ENCODE measurements around the gene CNOT10. TPM values are rescaled to one million over a fixed set of nuclear protein-coding genes. Genes with fewer than 3 reads are reported as not detected.

The CNOT10 gene
- total RNA-seq, 6 experiments from 2014 or later = 10.6 to 36.3 (median 12.5) TPM

DNA sequence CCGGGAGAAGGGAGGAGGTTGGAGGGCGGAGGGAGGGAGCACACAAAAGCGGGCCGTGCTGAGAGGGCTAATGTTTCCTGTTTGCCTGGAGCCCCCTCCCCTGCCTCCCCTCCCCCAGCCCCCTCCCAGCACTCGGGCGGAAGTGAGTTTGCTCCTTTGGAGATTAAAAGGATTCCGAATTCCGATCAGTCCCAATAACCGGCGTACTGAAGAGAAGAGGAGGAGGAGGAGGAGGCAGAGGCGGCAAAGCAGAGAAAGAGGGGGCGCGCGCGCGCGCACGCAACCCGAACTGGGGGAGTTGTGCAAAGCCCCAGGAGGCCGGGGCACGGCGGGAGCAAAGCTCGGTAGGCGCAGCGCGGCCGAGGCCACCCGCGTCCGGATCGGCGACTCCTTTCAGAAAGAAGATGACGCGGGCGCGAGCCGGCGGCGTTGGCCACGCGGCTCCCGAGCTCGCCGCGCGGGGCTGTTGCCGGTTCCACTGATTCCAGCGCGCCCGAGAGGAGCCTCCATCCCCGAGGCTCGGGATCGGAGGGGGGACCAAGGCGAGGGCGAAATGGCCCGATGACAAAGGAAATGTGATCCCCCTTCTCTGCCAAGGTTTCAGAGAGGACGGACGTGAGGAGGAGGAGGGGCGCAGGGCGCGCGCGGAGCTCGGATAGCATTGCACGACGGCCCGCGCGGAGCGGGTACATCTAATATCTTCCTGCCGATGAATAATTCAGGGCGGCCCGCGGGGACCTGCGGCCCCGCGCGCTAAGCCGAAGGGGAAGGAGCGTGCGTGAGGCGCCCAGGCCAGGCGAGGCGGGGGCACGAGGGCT lies 131.7 kb downstream of the CNOT10 start:
- H3K27me3 ChIP-seq = peaks cover 6 to 48% of the 10 kb centered on the region in 2 donors
- no peak for TF ChIP-seq POLR2A (IDR thresholded peaks at IDR 0.05)
- TF ChIP-seq, protein P1, sequence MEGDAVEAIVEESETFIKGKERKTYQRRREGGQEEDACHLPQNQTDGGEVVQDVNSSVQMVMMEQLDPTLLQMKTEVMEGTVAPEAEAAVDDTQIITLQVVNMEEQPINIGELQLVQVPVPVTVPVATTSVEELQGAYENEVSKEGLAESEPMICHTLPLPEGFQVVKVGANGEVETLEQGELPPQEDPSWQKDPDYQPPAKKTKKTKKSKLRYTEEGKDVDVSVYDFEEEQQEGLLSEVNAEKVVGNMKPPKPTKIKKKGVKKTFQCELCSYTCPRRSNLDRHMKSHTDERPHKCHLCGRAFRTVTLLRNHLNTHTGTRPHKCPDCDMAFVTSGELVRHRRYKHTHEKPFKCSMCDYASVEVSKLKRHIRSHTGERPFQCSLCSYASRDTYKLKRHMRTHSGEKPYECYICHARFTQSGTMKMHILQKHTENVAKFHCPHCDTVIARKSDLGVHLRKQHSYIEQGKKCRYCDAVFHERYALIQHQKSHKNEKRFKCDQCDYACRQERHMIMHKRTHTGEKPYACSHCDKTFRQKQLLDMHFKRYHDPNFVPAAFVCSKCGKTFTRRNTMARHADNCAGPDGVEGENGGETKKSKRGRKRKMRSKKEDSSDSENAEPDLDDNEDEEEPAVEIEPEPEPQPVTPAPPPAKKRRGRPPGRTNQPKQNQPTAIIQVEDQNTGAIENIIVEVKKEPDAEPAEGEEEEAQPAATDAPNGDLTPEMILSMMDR (IDR thresholded peaks at IDR 0.05) = no peak
- intact Hi-C loops (cut with DNase I) = no loop called here
- H3K36me3 ChIP-seq = no peaks in the 10 kb centered on the region
- H3K4me1 ChIP-seq = peaks cover 0 to 17% (median 0%) of the 10 kb centered on the region in 4 donors
- no peak overlapping the region for H3K27ac ChIP-seq
- 0% methylated on average over 26 of the region's 85 CpGs for WGBS (ENCODE audit: insufficient coverage, low coverage, low lambda C conversion rate, missing lambda C conversion rate)
- ATAC-seq = no peak
- H3K9me3 ChIP-seq = no peaks in the 10 kb centered on the region
- H3K4me3 ChIP-seq = peak overlapping the region; percentile 18 to 39 (median 29)
- peak in 1 of 3 donors; percentile 24 for DNase-seq

DNA sequence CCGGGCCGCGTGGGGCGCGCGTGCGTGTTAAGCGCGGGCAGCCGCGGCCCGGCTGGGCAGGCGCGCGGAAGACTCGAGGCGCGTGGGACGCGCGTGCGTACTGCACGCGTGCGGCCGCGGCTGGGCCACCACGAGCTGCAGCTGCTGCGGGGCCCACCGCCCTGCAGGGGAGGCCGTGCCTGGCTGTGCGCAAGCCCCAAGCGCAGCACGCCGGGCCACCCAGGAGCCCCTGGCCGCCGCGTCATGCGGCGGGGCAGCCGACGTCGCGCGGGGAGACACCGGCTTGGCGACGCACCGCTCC lies 132.2 kb downstream of the CNOT10 start:
- WGBS (ENCODE audit: insufficient coverage, low coverage, low lambda C conversion rate, missing lambda C conversion rate) = no CpG with 5 or more reads among the region's 49 CpGs
- DNase-seq (no peak), ATAC-seq (no peak)
- H3K36me3 ChIP-seq = no peaks in the 10 kb centered on the region
- no peaks in the 10 kb centered on the region for H3K9me3 ChIP-seq
- H3K4me3 ChIP-seq = peak overlapping the region in 1 of 3 donors; percentile 39
- H3K27ac ChIP-seq = no peak overlapping the region
- TF ChIP-seq POLR2A (IDR thresholded peaks at IDR 0.05) = no peak
- TF ChIP-seq, protein P1 (IDR thresholded peaks at IDR 0.05) = no peak
- H3K27me3 ChIP-seq = peaks cover 6 to 48% of the 10 kb centered on the region in 2 donors
- H3K4me1 ChIP-seq = peaks cover 0 to 19% (median 0%) of the 10 kb centered on the region in 4 donors
- intact Hi-C loops (cut with DNase I) = no loop called here

DNA sequence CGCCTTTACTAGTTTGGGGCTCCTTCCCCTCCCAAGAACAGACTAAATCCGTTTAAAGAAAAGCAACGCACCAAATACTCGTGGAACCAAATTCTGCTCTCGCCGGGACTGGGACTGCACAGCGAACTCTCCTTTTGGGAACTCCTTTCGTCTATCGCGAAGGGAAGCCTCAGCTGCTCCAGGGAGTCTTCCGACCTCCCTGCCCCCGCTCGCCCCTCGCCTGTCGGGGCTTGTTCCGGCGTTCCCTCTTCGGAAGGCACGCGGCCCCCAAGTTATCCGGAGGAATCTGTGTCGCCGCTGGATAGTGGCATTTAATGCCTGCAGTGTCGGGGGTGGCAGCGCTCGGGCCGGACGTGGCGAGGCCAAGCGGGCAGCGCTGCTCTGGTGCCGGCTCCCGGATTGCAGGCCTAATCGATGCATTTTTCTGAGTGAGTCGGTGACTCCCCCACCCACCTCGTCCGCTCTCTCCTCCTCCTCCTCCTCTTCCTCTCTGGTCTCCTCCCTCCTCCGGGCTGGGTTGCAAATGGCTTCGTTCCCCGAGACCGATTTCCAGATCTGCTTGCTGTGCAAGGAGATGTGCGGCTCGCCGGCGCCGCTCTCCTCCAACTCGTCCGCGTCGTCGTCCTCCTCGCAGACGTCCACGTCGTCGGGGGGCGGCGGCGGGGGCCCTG lies 132.7 kb downstream of the CNOT10 start, which contains the start of gene TRIM71:
Gene TRIM71, plus strand, starts transcription at position 440 of the 671 bp plus-strand sequence. Its CDS starts 84 bp downstream, at position 524.
- Histone ChIP-seq H3K36me3 (no peaks in the 10 kb centered on the region), H3K27ac (no peak within 1 kb of the TSS), H3K4me3 (peak within 1 kb of the TSS; percentile 18 to 39 (median 29)), H3K4me1 (peaks cover 0 to 19% (median 0%) of the 10 kb centered on the region in 4 donors), H3K27me3 (peaks cover 6 to 48% of the 10 kb centered on the region in 2 donors), H3K9me3 (no peaks in the 10 kb centered on the region)
- DNase-seq (no peak), ATAC-seq (no peak)
- intact Hi-C loops (cut with DNase I) = no loop called here
- TF ChIP-seq, protein P1 (IDR thresholded peaks at IDR 0.05) = no peak
- no peak for TF ChIP-seq POLR2A (IDR thresholded peaks at IDR 0.05)
- WGBS (ENCODE audit: insufficient coverage, low coverage, low lambda C conversion rate, missing lambda C conversion rate) = 4% methylated on average over 37 of the region's 59 CpGs

DNA sequence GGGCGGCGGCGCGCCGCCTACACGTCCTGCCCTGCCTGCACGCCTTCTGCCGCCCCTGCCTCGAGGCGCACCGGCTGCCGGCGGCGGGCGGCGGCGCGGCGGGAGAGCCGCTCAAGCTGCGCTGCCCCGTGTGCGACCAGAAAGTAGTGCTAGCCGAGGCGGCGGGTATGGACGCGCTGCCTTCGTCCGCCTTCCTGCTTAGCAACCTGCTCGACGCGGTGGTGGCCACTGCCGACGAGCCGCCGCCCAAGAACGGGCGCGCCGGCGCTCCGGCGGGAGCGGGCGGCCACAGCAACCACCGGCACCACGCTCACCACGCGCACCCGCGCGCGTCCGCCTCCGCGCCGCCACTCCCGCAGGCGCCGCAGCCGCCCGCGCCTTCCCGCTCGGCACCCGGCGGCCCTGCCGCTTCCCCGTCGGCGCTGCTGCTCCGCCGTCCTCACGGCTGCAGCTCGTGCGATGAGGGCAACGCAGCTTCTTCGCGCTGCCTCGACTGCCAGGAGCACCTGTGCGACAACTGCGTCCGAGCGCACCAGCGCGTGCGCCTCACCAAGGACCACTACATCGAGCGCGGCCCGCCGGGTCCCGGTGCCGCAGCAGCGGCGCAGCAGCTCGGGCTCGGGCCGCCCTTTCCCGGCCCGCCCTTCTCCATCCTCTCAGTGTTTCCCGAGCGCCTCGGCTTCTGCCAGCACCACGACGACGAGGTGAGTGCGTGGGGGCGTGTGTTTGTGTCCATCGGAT lies 133.4 kb downstream of the CNOT10 start:
- TF ChIP-seq, protein P1 (IDR thresholded peaks at IDR 0.05) = no peak
- ATAC-seq = no peak
- H3K27me3 ChIP-seq = peaks cover 6 to 48% of the 10 kb centered on the region in 2 donors
- H3K27ac ChIP-seq = no peak overlapping the region
- intact Hi-C loops (cut with DNase I) = no loop called here
- WGBS (ENCODE audit: insufficient coverage, low coverage, low lambda C conversion rate, missing lambda C conversion rate) = 4% methylated on average over 19 of the region's 111 CpGs
- H3K36me3 ChIP-seq = no peaks in the 10 kb centered on the region
- H3K4me3 ChIP-seq = peak overlapping the region in 1 of 3 donors; percentile 19
- no peak for DNase-seq
- H3K9me3 ChIP-seq = no peaks in the 10 kb centered on the region
- peaks cover 0 to 19% (median 0%) of the 10 kb centered on the region in 4 donors for H3K4me1 ChIP-seq
